ENCODE measurements around the gene CCDC12.
A peak's percentile ranks its signal among the peaks of the same experiment; 100 is the strongest.

The CCDC12 gene

DNA sequence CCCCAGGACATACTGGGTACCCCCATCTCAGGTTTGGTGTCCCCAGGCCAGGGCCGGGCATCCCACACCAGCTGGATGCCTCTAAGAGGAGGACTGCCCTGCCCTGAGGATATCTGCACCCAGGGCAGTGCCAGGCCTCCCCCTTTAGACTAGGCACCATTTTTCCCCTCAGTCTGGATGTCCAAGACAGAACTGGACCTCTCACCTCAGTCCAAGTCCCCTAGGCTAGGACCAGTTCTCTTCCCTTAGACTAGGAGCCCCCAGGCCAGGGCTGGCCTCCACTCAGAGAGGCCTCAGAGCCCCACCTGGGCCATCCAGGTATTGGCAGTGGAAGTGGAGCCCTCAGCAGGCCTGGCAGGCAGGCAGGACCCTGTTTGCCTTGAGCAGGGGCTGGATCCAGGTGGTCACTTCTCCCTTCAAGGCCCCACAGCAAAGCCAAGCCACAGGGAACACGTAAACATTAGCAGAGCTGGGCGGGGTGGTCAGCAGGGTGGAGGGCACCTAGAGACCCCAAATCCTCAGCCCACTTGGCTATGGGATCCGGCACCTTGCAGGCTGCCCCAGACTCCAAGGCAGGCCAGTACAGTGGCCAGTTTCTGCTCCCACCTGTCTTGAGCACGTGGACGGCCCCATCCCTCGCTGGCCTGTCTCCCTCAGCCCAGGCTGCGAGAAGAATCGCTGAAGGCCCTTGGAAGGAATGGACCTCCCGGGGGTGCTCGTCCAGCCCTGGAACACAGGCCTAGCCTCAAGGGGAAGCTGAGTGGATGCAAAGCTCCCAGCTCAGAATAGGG lies 70.7 kb downstream of the CCDC12 start:
- no peak for DNase-seq (ENCODE audit: low spot score)

DNA sequence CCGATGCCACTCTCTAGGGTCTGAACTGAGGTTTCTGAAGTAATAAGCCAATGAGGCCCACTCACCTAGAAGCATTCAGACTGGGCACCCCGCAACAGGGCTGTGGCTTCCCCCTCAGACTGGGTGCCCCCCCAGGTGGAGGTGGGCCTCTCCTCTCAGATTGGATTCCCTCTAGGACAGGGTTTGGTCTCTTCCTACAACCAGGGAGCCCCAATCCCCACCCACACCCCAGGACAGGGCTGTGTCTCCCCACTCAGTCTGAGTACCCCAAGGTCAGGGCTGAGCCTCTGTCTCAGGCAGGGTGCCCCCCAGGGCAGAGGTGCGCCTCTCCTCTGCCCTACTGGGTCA lies 71.4 kb downstream of the CCDC12 start:
- no peak for DNase-seq (ENCODE audit: low spot score)

DNA sequence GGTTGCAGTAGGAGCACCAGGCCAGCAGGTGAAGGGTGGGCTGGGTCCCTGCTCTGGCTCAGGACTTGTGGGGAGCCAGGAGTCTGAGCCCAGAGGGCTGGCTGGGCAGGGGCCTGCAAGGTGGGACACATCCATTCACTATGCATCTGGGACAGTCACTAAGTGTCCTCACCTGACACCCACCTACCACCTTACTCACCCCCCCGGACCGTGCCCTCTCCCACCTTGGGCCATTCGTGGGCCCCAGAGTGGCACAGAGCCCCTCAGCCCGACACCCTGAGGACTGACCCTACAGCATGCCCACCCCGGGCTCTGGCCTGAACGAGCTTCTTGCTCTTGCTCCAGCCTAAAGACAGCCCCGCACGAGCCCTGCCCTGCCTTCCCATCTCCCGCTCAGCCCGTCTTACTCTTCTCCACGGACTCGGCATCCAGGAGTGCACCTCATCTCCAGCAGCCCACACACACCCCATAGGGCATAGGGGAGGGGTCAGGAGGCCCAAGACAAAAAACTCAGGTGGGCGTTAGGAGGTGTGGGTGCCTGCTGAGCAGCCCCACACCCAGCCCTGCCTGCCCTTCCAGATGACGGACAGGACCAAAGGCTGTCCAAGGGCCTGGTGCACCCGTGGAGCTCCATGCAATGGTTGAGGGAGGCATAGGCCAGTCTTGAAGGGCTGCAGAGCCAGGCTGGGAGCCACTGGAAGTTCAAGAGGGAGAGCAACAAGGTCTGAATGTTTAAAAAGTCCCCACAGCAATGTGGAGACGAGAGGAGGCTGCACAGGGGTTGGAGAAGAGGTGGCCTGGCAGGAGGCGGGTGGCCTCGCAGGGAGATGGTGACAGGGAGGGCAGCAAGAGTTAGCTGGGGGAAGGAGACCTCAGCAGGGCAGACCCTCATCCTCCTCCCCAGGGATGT lies 72.0 kb downstream of the CCDC12 start:
- no peak for DNase-seq (ENCODE audit: low spot score)

DNA sequence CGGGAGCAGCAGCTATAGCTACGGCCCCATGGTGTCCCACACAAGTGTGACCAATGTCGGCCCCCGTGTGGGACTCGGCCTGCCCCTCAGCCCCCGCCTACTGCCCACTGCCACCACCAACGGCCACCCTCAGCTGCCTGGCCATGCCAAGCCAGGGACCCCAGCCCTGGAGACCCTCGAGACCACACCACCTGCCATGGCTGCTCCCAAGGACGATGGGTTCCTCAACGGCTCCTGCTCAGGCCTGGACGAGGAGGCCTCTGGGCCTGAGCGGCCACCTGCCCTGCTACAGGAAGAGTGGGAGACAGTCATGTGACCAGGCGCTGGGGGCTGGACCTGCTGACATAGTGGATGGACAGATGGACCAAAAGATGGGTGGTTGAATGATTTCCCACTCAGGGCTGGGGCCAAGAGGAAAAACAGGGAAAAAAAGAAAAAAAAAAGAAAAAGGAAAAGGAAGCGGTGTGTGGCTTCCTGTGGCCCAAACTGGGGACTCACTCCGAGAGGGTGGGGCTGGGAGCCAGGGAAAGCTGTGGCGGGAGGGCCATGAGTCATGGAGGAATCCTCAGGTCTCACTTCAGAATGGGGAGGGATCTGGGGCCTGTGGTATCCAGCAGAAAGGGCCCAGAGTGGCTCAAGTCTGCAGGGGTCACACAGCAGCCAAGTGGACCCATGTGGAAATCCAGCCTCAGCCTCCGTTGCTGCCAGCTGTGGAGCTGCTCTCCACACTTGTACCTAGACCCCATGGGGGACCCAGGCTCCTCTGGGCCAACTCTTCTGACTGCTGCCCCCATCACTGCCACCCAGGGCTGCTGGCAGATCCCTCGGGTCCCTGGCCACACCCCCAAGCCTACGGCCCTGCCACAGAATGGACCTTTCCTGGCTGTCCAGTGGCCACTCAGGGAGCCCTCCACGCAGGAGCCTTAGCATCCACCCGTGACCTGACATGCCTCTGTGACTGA lies 72.9 kb downstream of the CCDC12 start:
- no peak for DNase-seq (ENCODE audit: low spot score)

DNA sequence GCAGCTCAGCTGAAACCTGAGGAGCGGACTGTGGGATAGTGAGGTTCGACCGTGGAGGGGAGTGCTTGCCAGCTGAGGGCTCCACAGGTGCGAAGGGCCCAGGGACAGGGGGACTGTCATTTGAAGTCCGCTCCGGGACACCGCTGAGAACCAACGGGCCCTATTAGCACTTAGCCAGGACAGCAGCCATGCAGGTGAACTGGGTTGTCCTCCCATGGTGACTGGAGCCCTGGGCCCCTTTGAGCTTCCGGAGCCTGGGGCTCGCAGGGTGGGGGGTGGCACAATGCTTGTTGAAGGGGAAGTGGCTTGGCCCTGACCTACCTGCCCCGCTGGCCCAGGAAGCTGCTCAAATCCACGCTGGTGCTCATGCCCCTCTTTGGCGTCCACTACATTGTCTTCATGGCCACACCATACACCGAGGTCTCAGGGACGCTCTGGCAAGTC lies 74.3 kb downstream of the CCDC12 start:
- no peak for DNase-seq (ENCODE audit: low spot score)

DNA sequence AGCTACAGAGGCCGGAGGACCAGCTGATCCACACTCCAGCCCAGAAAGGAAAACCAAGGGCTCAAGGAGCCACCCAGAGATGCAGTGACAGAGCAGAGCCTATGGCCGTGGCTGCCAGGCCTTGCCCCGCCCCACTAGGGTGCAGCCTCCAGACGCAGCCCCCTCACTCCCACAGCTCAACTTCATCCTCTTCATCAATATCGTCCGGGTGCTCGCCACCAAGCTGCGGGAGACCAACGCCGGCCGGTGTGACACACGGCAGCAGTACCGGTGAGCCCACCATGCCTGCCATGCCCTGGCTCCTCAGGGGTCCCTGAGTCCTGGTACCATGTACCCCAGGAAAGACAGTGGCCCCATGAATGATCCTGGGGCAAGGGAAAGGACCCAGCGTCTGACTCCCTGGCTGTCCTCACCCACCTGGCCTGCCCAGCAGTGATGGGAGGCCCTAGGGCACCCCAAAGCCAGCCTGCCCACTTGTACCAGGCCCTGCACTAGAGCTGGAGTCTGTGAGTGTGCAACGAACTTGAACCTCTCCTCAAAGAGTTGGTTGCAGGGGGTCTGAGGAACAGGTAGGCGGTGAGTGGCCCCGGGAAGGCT lies 74.9 kb downstream of the CCDC12 start:
- no peak for DNase-seq (ENCODE audit: low spot score)

DNA sequence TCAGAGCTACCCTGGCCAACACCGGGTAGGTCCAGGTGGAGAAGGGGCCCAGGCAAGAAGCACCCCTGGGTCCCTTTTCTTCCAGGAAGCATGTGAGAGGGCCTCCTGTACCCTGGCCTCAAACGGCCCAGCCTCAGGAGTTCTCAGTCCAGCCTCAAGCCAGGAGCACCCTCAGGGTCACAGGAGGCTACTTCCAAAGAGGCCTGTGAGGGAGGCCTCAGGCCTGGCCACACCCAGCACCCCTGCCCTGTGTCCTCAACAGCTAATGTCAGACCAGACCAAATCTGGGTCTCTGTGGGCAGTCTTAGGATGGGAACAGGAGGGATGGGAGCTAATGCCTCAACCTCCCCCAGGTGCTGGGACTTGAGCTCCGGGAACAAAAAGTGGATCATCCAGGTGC lies 75.5 kb downstream of the CCDC12 start:
- no peak for DNase-seq (ENCODE audit: low spot score)

DNA sequence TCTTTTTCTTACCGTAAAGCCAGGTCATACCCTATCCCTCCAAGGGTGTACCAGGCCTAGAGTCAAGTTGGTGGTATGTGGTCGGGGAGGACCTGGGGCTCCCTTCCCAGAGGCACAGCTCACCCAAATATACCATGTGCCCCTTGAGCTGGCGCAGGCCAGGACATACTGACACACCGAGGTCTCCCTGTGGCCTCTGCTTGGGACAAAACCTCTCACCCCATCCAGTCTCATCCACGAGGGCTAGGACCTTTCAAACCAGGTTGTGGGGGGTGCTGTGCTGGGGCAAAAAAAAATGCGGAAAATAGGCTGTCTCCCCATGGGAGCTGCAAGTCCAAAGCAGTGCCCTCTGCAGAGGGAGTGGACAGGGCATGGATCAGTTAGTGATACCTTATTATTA lies 76.2 kb downstream of the CCDC12 start:
- DNase-seq (ENCODE audit: low spot score), result no peak

DNA sequence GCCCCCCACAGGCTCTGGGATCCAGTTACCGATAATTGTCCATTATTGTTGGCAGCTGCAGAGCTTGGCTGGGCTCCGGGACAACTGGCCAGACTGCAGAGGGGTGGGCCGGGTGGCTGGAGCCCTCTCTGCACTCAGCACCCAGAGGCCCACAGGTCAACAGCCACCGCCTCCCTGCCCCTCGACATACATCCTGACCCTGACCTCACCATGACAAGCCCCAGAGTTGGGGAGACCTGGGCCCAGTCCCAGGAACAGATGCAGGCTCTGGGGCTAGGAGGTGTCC lies 76.6 kb downstream of the CCDC12 start:
- no peak for DNase-seq (ENCODE audit: low spot score)

DNA sequence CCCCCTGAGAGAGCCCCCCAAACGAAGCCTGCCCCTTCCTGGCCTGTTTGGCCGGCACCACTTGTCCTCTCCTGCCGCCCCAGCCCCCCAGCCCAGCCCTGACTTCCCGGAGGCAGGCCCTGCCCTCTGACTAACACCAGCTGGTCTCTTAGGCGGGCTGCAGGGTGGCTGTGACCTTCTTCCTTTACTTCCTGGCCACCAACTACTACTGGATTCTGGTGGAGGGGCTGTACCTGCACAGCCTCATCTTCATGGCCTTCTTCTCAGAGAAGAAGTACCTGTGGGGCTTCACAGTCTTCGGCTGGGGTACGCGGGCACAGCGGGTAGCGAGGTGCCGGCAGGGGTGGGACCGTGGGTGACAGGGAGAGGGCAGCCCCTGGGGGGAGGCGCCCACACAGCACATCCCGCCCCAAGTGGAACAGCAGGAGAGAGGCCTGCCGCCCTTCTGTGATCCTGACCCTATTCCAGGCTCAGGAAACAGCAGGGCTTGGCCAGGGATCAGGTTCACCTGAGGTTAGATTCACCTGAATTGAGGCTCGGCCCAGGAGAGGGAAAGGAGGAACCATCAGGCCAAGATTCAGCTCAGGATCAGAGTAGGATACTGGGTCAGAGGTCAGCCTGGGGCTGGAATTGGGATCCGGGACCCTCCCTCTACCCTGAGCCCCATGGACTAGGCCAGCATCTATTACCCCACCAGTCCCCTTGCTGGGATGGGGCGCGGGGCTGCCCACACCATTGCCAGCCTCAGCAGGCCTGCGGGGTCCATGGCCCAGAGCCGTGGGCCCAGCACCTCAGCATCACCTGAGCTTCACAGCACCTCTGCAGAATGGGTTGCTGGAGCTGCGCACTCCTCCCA lies 77.2 kb downstream of the CCDC12 start:
- no peak for DNase-seq (ENCODE audit: low spot score)

DNA sequence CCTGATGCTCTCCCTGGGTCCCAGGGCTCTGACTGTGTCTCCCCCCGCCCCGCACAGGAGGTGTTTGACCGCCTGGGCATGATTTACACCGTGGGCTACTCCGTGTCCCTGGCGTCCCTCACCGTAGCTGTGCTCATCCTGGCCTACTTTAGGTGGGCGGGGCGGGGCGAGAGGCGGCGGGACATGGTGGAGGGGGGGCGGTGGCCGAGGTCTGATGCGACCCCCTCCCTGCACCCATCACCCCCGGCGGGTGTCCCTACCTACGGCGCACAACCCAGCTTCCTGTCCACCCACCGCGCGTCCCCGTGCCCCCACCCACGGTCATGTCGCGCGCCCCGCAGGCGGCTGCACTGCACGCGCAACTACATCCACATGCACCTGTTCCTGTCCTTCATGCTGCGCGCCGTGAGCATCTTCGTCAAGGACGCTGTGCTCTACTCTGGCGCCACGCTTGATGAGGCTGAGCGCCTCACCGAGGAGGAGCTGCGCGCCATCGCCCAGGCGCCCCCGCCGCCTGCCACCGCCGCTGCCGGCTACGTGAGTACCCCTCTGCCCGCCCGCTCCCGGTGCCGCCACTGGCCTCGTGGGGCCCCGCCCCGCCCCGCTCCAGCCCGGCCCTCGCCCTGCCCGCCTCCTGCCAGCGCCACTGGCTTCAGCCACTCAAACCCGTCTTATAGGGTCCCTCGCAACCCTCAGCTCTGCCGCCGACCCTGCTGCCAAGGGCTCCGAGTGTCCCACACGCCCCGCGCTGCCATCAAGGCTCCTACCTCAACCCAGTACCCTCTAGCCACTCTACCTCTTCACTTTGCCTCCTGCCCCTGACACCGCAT lies 78.0 kb downstream of the CCDC12 start:
- no peak for DNase-seq (ENCODE audit: low spot score)

DNA sequence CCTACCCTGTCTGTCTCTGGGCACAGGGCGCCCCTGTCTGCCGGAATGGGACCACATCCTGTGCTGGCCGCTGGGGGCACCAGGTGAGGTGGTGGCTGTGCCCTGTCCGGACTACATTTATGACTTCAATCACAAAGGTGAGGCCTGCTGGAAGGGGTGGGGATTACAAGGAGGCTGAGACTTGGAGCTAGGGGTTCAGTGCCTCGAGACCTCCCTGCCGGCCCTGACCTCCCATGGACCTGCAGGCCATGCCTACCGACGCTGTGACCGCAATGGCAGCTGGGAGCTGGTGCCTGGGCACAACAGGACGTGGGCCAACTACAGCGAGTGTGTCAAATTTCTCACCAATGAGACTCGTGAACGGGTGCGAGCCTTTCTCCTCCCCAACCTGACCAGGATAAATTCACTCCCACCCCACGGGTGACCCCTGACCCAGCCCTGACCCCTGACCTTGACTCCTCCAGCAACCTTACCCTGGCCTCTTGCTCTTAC lies 78.7 kb downstream of the CCDC12 start:
- no peak for DNase-seq (ENCODE audit: low spot score)

DNA sequence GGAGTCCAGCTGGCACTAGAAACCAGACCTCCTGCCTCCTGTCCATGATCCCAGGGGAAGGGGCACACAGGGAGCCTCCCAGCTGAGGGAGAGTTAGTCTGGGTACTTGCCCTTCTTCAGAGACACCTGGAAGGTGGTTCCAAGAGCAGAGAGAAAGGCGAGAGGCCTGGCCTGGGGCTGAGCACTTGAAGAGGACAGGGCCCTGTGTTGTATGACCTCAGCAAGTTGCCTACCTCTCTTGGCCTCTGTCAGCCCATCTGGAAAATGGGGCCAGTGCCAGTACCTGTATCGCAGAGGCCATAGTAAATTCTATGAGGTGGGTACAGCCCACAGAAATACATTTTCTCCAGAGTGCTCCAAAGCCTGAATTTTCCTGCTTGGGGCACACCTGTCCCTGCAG lies 79.5 kb downstream of the CCDC12 start:
- DNase-seq (ENCODE audit: low spot score), result no peak

DNA sequence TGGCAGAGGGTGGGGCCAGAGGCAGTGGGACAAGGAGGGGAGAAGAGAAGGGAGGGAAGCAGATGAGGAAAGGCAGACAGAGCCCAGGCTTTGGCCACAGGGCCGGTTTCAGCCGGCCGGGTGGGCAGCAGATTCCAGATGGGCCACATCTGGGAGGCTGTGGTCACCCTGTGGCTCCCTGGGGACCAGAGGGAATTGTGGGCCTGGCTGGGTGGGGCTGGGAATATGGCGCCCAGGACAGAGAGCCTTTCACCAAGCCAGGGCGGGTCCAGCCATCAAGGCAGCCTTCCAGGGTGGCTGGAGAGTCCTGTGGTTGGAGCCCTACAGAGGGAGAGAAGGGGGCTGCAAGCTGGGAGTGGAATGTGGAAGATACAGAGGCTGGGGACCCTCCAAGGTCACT lies 80.2 kb downstream of the CCDC12 start:
- DNase-seq (ENCODE audit: low spot score), result no peak

DNA sequence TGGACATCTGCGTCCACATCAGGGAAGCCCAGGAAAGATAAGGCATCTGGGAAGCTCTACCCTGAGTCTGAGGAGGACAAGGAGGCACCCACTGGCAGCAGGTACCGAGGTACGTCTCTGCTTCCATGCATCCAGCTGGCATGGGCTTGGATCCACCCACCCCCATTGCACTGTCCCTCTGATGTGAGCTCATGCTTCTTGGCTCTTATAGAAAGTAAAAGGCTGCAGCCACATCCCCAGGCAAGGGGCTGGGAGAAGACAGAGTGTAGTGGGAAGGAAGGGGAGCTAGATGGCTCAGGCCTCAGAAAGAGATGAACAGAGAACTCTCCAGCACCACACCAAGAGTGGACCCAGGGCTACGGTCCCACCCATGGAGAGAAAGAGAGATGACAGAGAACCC lies 80.8 kb downstream of the CCDC12 start:
- no peak for DNase-seq (ENCODE audit: low spot score)

DNA sequence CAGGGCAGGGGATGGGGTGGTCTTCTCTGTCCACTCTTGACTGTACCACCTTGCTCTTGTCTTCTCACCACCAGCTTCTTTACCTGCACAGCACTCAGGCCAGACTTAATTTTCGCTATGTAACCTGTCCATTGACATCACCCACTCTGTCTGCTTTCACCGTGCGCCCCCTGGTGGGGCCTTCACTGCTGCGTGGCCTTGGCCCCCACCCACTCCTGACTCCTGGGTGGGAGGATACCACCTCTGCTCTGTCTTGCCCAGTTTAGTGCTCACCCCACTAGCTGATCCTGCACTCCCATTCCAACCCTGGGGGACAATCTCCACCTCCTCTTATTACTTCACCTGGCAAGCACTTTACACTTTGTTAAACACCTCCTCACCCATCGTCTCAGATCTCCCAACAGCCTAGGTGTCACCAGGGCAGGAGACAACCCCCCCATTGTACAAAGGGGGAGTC lies 81.3 kb downstream of the CCDC12 start:
- peak; percentile 62 for DNase-seq (ENCODE audit: low spot score)

DNA sequence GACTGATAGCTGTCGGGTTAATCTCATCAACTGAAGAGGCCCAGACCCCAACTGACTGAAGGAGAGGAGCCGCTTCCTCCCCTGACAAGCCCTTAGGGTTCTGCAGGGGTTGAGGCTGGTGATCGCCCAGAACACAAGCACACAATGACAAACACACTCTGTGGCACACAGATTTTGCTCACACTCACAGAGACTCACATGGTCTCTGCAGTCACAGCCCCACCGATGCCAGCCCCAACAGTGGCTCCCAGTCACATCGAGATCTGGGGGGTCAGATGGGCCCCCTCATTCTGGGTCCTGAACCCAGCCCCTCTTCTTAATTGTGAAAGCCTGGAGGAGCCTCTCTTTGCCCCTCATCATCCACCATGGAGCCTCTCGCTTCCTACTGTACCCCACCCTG lies 82.3 kb downstream of the CCDC12 start:
- no peak for DNase-seq (ENCODE audit: low spot score)

DNA sequence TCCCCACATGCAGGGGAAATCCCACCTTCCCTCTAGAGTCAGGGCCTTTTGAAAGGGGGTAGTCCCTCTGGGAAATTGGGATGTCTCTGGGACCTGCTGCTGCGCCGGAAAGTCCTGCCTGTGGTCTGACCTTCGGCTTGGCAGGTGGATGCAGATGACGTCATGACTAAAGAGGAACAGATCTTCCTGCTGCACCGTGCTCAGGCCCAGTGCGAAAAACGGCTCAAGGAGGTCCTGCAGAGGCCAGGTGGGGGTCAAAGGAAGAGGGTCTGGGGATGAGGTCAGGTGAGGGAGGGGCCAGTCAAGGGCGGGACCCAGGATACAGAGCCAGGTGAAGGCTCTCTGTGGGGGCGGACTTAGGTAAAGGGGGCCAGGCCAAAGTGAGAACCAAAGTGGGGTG lies 82.8 kb downstream of the CCDC12 start:
- no peak for DNase-seq (ENCODE audit: low spot score)

DNA sequence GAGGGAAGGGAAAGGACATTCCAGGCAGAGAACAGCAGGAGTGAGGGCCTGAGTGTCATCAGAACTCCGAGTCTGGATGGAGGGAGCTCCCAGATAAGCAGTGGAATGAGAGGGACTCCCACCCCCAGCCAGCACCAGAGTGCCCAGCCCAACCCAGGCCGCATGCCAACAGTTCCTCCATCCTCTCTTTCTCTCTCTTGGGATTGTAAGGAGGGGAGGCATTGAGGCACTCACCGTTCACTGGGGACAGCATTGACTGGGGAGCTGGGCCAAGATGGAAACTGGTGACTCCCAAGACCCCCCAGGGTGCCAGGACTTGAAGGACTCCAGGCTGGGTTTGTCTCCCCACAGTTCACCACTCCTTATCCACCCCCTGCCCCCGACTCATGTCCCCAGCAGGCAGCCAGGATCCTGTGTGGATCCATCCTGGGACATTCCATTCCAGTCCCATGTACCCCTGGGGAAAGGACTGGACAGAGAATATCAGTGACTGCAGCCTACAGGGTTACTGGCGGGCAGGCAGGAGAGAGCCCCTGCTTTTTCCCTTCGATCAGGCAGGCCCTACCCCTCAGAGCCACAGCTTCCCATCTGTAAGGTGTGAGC lies 83.3 kb downstream of the CCDC12 start:
- no peak for DNase-seq (ENCODE audit: low spot score)
